GM23338 (cell line): ENCODE results near the gene HCRTR1. TPM values are rescaled to one million over a fixed set of nuclear protein-coding genes. Genes with fewer than 3 reads are reported as not detected.
"Not testable (repeated sequence)": the region's sequence is repeated elsewhere in the genome, so short reads cannot be mapped to it uniquely, and the experiment has no call there.

Source experiments
- ATAC-seq: fragments of 200-7000 bp; cut with Tn5 transposase; 3 replicates; pipeline ENCODE4 v1.9.1; 2020
- DNase-seq: peaks from one replicate; pipeline ENCODE4 v3.0.0-alpha.2; 2015; ENCODE audit warnings: low spot score
- H2AFZ ChIP-seq: fragments of 200-600 bp; sonication (generic); 2 replicates; pipeline ENCODE4 v1.8.0; 2016; ENCODE audit warnings: antibody characterized with exemption, mild to moderate bottlenecking, moderate library complexity
- H3F3A ChIP-seq: fragments of 200-600 bp; sonication (generic); replicated peaks from 2 replicates; pipeline ENCODE4 v1.8.0; 2017; ENCODE audit warnings: antibody characterized with exemption, mixed run types, low read depth
- H3K27ac ChIP-seq: fragments of 200-600 bp; sonication (generic); 2 replicates; pipeline ENCODE4 v1.6.1; 2016; ENCODE audit warnings: low read depth
- H3K27me3 ChIP-seq: fragments of 200-600 bp; sonication (generic); 2 replicates; pipeline ENCODE4 v1.8.0; 2016; ENCODE audit warnings: mild to moderate bottlenecking, mixed run types, moderate library complexity; ENCODE audit not compliant: insufficient read depth
- H3K36me3 ChIP-seq: fragments of 200-600 bp; sonication (generic); 2 replicates; pipeline ENCODE4 v1.8.0; 2016; ENCODE audit warnings: mild to moderate bottlenecking; ENCODE audit not compliant: insufficient read depth
- H3K4me1 ChIP-seq: fragments of 200-600 bp; sonication (generic); 2 replicates; pipeline ENCODE4 v1.8.0; 2016; ENCODE audit warnings: mild to moderate bottlenecking, moderate library complexity; ENCODE audit not compliant: insufficient read depth
- H3K4me2 ChIP-seq: fragments of 200-600 bp; sonication (generic); 2 replicates; pipeline ENCODE4 v1.7.1; 2017; ENCODE audit warnings: mixed run types
- H3K4me3 ChIP-seq: fragments of 200-600 bp; sonication (generic); 2 replicates; pipeline ENCODE4 v1.6.1; 2016; ENCODE audit warnings: mixed run types
- H3K79me2 ChIP-seq: fragments of 200-600 bp; sonication (generic); replicated peaks from 2 replicates; pipeline ENCODE4 v1.8.0; 2017; ENCODE audit warnings: mild to moderate bottlenecking; ENCODE audit not compliant: insufficient read depth
- H3K9me2 ChIP-seq: fragments of 200-600 bp; sonication (generic); 2 replicates; pipeline ENCODE4 v1.8.0; 2017; ENCODE audit not compliant: insufficient read depth
- H4K20me1 ChIP-seq: fragments of 200-600 bp; sonication (generic); replicated peaks from 2 replicates; pipeline ENCODE4 v1.8.0; 2017; ENCODE audit warnings: mild to moderate bottlenecking; ENCODE audit not compliant: insufficient read depth
- H3K27ac Mint-ChIP-seq: 2 replicates; pipeline ENCODE4 v1.8.0; 2020; ENCODE audit warnings: inconsistent platforms, mild to moderate bottlenecking, moderate library complexity, mixed read lengths
- H3K27me3 Mint-ChIP-seq: 3 replicates; pipeline ENCODE4 v1.8.0; 2022; ENCODE audit warnings: low read depth, mild to moderate bottlenecking, moderate library complexity, mixed read lengths, inconsistent platforms; ENCODE audit not compliant: insufficient read depth, poor library complexity
- H3K36me3 Mint-ChIP-seq: 3 replicates; pipeline ENCODE4 v1.8.0; 2021; ENCODE audit warnings: low read depth, mild to moderate bottlenecking, inconsistent platforms, moderate library complexity, mixed read lengths
- H3K4me1 Mint-ChIP-seq: 3 replicates; pipeline ENCODE4 v1.8.0; 2020; ENCODE audit warnings: mild to moderate bottlenecking, inconsistent platforms, mixed read lengths
- H3K4me3 Mint-ChIP-seq: 3 replicates; pipeline ENCODE4 v1.8.0; 2021; ENCODE audit warnings: moderate library complexity, mild to moderate bottlenecking, inconsistent platforms, mixed read lengths
- H3K9me3 Mint-ChIP-seq: 3 replicates; pipeline ENCODE4 v1.8.0; 2020; ENCODE audit warnings: moderate library complexity, mild to moderate bottlenecking, inconsistent platforms, mixed read lengths
- STAT1 ChIP-seq: IDR thresholded peaks from one replicate; pipeline ENCODE4 v1.6.1; 2016; ENCODE audit warnings: antibody characterized with exemption; ENCODE audit not compliant: unreplicated experiment
- polyA plus RNA-seq: library from polyadenylated mRNA; unstranded; fragments of >200 nt; fragmentation: Nextera tagmentation; extraction: Ambion mirVana; gene quantifications from 2 replicates; pipeline ENCODE4 v1.2.1, GENCODE V29; 2016
- total RNA-seq: library from RNA; depleted of rRNA; stranded (reverse); fragments of >200 nt; shearing (Covaris generic); gene quantifications from 2 replicates; pipeline ENCODE4 v1.2.3, GENCODE V29; 2014
- TF ChIP-seq, protein P1 (sequence below): fragments of 250-450 bp; sonication (Bioruptor Pico); IDR thresholded peaks from 2 replicates; pipeline ENCODE4 v1.5.0; 2020; ENCODE audit warnings: mild to moderate bottlenecking, moderate library complexity
- TF ChIP-seq, protein P2 (sequence below), 2 experiments: fragments of 200-600 bp in 1 of 2; sonication (generic) in 1 of 2; conservative IDR thresholded peaks; 2 replicates each; pipeline versions ENCODE4 v1.5.1 to v1.6.1; 2016 to 2017; ENCODE audit warnings: antibody characterized with exemption in 2 of 2, low read depth in 2 of 2, mild to moderate bottlenecking in 2 of 2, moderate library complexity in 1 of 2

The HCRTR1 gene
- total and polyA plus RNA-seq, 2 experiments from 2014 or later, result 0.15 to 1.0 TPM

DNA sequence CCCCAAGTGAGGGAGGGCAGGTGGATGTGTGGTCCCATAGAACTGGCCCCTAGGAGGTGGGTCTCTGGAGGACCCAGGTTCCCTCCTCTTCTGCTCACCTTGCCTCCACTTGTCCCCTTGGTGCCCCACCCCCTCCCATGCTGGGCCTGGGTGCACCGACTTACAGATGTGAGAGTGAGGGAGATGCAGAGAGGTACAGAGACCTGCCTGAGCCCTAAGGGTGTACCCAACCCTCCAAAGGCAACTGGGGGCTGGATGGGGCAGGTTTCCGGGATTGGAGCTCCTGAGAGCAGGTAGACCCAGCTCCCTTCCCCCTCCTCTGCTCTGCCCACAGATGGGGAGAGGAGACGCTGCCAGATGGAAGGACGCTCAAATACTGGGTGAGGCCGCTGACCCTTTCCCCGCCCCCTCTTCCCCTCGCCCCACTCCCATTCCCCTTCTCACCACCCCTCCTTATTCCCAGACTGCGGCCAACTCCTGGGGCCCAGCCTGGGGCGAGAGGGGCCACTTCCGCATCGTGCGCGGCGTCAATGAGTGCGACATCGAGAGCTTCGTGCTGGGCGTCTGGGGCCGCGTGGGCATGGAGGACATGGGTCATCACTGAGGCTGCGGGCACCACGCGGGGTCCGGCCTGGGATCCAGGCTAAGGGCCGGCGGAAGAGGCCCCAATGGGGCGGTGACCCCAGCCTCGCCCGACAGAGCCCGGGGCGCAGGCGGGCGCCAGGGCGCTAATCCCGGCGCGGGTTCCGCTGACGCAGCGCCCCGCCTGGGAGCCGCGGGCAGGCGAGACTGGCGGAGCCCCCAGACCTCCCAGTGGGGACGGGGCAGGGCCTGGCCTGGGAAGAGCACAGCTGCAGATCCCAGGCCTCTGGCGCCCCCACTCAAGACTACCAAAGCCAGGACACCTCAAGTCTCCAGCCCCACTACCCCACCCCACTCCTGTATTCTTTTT, 30.8 kb upstream of the HCRTR1 start:
- peaks cover 17% of the 10 kb centered on the region for H3K27me3 ChIP-seq
- H3K27me3 Mint-ChIP-seq, result peaks cover 17% of the 10 kb centered on the region
- H3K4me3 Mint-ChIP-seq, result no peak overlapping the region
- TF ChIP-seq, protein P1, sequence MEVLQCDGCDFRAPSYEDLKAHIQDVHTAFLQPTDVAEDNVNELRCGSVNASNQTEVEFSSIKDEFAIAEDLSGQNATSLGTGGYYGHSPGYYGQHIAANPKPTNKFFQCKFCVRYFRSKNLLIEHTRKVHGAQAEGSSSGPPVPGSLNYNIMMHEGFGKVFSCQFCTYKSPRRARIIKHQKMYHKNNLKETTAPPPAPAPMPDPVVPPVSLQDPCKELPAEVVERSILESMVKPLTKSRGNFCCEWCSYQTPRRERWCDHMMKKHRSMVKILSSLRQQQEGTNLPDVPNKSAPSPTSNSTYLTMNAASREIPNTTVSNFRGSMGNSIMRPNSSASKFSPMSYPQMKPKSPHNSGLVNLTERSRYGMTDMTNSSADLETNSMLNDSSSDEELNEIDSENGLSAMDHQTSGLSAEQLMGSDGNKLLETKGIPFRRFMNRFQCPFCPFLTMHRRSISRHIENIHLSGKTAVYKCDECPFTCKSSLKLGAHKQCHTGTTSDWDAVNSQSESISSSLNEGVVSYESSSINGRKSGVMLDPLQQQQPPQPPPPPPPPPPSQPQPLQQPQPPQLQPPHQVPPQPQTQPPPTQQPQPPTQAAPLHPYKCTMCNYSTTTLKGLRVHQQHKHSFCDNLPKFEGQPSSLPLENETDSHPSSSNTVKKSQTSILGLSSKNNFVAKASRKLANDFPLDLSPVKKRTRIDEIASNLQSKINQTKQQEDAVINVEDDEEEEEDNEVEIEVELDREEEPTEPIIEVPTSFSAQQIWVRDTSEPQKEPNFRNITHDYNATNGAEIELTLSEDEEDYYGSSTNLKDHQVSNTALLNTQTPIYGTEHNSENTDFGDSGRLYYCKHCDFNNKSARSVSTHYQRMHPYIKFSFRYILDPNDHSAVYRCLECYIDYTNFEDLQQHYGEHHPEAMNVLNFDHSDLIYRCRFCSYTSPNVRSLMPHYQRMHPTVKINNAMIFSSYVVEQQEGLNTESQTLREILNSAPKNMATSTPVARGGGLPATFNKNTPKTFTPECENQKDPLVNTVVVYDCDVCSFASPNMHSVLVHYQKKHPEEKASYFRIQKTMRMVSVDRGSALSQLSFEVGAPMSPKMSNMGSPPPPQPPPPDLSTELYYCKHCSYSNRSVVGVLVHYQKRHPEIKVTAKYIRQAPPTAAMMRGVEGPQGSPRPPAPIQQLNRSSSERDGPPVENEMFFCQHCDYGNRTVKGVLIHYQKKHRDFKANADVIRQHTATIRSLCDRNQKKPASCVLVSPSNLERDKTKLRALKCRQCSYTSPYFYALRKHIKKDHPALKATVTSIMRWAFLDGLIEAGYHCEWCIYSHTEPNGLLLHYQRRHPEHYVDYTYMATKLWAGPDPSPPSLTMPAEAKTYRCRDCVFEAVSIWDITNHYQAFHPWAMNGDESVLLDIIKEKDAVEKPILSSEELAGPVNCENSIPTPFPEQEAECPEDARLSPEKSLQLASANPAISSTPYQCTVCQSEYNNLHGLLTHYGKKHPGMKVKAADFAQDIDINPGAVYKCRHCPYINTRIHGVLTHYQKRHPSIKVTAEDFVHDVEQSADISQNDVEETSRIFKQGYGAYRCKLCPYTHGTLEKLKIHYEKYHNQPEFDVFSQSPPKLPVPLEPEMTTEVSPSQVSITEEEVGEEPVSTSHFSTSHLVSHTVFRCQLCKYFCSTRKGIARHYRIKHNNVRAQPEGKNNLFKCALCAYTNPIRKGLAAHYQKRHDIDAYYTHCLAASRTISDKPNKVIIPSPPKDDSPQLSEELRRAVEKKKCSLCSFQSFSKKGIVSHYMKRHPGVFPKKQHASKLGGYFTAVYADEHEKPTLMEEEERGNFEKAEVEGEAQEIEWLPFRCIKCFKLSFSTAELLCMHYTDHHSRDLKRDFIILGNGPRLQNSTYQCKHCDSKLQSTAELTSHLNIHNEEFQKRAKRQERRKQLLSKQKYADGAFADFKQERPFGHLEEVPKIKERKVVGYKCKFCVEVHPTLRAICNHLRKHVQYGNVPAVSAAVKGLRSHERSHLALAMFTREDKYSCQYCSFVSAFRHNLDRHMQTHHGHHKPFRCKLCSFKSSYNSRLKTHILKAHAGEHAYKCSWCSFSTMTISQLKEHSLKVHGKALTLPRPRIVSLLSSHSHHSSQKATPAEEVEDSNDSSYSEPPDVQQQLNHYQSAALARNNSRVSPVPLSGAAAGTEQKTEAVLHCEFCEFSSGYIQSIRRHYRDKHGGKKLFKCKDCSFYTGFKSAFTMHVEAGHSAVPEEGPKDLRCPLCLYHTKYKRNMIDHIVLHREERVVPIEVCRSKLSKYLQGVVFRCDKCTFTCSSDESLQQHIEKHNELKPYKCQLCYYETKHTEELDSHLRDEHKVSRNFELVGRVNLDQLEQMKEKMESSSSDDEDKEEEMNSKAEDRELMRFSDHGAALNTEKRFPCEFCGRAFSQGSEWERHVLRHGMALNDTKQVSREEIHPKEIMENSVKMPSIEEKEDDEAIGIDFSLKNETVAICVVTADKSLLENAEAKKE (CRISPR knock-in tag), result no peak
- TF ChIP-seq, protein P2, sequence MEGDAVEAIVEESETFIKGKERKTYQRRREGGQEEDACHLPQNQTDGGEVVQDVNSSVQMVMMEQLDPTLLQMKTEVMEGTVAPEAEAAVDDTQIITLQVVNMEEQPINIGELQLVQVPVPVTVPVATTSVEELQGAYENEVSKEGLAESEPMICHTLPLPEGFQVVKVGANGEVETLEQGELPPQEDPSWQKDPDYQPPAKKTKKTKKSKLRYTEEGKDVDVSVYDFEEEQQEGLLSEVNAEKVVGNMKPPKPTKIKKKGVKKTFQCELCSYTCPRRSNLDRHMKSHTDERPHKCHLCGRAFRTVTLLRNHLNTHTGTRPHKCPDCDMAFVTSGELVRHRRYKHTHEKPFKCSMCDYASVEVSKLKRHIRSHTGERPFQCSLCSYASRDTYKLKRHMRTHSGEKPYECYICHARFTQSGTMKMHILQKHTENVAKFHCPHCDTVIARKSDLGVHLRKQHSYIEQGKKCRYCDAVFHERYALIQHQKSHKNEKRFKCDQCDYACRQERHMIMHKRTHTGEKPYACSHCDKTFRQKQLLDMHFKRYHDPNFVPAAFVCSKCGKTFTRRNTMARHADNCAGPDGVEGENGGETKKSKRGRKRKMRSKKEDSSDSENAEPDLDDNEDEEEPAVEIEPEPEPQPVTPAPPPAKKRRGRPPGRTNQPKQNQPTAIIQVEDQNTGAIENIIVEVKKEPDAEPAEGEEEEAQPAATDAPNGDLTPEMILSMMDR (conservative IDR thresholded peaks at IDR 0.05; ENCODE audit: low read depth in 2 of 2), result peak in 1 of 2 experiments; percentile 30; a peak in 1 of 4 replicates
- no peak for TF ChIP-seq STAT1
- H2AFZ ChIP-seq, result peak overlapping the region; percentile 91; the same call in 1 of the 2 replicates
- peaks cover 34% of the 10 kb centered on the region for H3K4me1 Mint-ChIP-seq
- H3K4me3 ChIP-seq, result peak overlapping the region; percentile 57
- no peaks in the 10 kb centered on the region for H3K9me3 Mint-ChIP-seq
- H3K79me2 ChIP-seq, result no peaks in the 10 kb centered on the region
- peak overlapping the region; percentile 82 for H3K4me2 ChIP-seq
- H3K27ac ChIP-seq, result no peak overlapping the region
- peaks cover 38% of the 10 kb centered on the region for H3K4me1 ChIP-seq
- DNase-seq (peak; percentile 61), ATAC-seq (peak; percentile 4; the same call in 1 of the 3 replicates)
- no peak overlapping the region for H3K27ac Mint-ChIP-seq
- no peaks in the 10 kb centered on the region for H3K36me3 Mint-ChIP-seq
- peaks cover 5% of the 10 kb centered on the region for H3F3A ChIP-seq
- H3K36me3 ChIP-seq, result no peaks in the 10 kb centered on the region
- no peaks in the 10 kb centered on the region for H3K9me2 ChIP-seq
- peaks cover 4% of the 10 kb centered on the region; the same call in 1 of the 2 replicates for H4K20me1 ChIP-seq

- peaks cover 17% of the 10 kb centered on the region for H3K27me3 Mint-ChIP-seq
- peak overlapping the region; percentile 82 for H3K4me2 ChIP-seq
- H3K4me3 ChIP-seq, result peak overlapping the region; percentile 57
- DNase-seq, H3K79me2 ChIP-seq, H3K9me2 ChIP-seq, H2AFZ ChIP-seq, H3F3A ChIP-seq, H4K20me1 ChIP-seq, H3K27ac ChIP-seq, ATAC-seq, H3K4me3 Mint-ChIP-seq, H3K36me3 ChIP-seq, H3K27ac Mint-ChIP-seq, H3K36me3 Mint-ChIP-seq, H3K9me3 Mint-ChIP-seq: not testable (repeated sequence)
- peaks cover 36% of the 10 kb centered on the region for H3K4me1 Mint-ChIP-seq
- peaks cover 34% of the 10 kb centered on the region for H3K4me1 ChIP-seq
- peaks cover 17% of the 10 kb centered on the region for H3K27me3 ChIP-seq
Measured at GRCh38 chr1:31587328-31587699, 30.2 kb upstream of the HCRTR1 start.
